Right hindlimb (tissue), 1 donor: Measurements from ENCODE around the gene MSI2.

Source experiments
- DNase-seq: peaks from one replicate; pipeline ENCODE4 v3.0.0-alpha.2; 2018

MSI2 gene

DNA sequence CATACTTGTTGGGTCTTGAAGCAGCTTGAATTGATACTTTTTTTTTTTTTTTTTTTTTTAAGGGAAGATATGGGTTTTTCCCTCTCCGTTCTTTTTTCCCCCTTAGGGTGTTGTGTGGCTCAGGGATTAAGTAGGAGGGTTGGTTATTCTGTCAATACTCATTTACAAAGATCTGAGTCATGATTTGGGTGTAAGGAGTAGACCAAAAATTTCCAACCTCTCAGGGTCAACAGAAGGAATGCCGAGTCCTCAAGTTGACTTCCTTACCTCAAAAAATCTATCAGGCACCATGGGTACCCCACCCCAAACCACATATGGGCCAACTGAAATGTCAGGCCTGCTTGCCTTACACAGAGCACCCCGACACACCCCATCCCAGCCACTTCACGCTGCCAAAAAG is 258.3 kb downstream of the MSI2 start:
- DNase-seq: no peak

- DNase-seq: no peak
Observed at GRCh38 chr17:57515662-57516211, 259.4 kb downstream of the MSI2 start.

DNA sequence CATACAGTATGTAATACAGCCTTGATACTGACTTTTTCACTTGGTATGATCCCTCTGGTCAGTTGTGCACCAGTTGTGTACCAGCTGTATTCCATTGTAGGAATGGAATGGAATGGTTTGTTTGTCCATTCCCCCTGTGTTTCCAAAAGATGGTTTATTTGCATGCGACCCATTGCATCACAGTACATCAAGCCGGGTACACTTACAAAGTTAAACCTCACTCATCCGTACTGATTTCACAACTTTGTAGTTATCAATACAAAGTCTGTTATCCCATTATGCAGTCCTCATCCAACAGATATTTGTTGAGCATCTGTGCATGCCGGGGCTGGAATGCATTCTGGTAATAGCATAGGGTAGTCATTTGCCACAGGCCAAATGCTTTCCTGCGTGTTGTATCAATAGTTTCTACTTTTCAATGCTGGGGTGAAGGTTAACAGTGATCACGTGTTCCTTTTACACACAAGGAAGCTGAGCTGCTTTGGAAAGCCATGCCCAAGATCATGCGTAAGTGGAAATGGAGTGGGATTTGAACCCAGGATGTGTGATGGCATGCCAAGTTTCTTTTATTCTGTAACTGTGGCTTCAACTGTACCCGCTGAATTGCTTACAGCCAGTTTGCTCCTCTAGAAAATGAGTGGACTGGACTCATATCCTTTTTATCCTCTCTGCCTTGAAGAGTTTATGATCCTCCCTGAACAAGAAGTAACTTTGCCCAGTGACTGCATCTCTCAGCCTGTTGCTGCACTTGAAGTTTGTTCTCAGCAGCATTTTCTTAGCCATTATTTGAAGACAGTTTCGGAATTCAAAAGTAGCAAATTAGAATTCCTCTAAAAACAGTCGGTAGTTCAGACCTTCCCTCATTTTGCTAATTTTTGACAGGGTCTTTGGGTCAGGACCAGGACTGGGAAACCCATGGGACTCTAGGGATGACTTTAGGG is 260.2 kb downstream of the MSI2 start:
- no peak for DNase-seq

DNA sequence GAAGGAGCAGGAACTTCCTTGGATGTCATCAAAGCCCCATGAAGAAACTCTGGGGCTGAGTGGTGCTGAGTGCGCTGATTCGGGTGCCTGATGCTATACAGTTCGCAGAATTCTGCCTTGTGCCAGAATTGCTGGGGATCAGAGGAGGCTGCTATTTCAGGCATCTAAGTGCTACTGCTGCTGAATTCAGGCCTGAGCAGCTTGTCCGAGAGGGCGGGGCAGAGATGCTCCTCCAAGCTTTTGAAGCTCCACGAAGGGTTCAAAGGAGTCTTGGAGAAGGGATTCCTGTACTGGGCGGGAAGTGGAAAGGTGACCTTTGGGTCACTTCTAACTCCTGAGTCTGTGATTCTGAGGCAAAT is 260.9 kb downstream of the MSI2 start:
- DNase-seq: no peak

DNA sequence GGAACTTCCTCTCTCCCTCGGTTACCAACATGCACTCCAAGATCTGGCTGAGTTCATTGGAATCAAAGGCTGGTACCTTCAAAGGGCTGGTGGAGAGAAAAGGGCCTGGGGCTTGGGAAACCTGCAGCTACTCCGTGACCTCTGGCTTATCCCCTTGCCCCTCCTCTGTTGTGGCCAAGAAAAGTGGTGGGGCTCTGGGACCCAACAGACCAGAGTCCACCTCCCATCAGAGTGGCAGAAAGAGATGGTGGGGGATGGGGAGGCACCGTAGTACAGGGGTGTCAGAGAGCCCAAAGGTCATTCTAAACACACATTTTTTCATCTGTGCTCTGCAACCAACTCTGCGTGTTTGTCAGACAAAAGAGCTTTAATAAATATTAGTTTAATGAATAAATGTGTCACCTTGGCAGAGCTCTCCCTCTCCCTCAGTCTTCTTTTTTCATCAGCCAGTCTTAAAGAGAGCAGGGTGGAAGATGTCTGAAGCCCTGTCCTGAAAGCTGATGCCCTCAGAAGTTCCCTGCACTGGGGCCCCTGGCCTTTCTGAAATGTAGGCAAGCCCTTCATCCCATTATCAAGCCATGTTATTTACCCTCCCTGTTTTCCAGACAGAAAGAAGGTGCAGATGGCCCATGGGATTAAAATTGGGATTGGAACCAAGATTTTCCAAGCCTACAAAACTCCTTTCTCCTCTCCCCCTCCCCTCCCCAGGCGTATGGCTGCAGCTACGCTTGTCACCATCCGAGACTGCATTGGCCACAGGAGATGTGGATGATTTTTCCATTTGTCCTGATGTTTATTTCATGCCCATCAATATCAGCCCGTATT is 261.5 kb downstream of the MSI2 start:
- DNase-seq: no peak

DNA sequence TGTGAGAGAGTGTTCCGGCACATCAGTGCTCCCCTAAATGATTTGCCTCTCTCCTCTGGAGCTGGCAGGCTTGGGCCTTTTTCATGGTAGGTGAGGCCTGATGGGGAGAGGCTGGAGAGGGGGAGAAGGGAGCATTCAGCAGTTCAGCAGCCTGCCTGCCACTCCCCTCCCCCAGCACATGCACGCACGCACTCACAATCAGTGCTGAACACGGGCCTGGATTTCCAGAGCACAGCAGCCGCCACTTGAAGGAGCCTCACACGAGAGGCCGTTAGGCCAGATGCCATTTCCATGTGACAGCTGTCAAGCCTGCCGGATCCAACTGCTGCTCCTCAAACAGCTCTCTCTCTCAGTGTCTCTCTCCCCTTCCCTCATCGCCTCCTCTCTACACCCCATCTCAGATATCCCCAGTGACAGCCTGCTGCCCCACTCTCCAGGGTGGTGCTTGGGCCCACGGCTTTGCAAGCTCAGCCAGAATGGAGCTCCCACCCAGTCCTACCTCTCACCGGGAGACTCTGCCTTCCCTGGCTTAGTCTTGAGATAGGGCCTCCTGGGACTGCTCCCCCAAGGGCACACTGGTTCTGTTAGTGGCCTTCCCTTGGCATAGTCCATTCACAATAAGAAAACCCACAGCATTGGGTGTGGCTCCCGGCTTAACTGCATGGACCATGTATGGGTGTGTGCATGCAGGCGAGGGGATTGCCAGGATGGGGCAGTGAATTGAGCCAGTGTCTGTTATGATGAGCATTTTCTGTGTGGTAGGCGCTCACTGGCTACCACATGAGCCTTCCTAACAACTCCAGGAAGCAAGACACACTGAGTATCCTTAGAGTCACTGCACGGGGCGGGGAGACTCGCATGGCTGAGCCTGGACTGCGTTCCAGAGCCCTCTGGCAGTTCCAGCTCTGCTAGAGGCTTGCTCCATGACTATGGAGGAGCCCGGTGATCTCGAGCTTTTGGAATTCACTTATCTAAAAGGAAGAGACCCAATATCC is 262.6 kb downstream of the MSI2 start:
- peak; percentile 77 for DNase-seq

GRCh38 chr17:57519800-57520199 is 263.5 kb downstream of the MSI2 start:
- DNase-seq: no peak

DNA sequence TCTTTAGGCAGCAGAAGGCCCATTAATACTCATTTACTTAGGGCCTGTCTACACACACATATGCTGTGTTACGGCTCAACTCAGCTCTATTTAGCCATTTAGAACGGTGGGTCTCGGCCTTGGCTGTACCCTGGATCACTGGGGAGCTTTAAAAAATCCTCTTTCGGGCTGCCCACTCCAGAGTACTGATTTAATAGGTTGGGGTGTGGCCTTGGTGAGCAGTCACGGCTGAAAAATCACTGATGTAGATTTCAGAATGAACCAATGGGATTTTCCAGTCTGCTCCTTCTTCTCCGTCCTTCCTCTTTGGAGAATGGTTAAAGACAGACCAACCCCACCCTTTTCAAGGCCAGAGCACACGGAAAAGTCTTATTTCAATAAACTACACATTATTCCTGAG is 265.3 kb downstream of the MSI2 start:
- no peak for DNase-seq

GRCh38 chr17:57522042-57523005 is 266.0 kb downstream of the MSI2 start:
- DNase-seq: no peak

- DNase-seq: no peak
Observed at GRCh38 chr17:57523926-57524632, 267.8 kb downstream of the MSI2 start.

DNA sequence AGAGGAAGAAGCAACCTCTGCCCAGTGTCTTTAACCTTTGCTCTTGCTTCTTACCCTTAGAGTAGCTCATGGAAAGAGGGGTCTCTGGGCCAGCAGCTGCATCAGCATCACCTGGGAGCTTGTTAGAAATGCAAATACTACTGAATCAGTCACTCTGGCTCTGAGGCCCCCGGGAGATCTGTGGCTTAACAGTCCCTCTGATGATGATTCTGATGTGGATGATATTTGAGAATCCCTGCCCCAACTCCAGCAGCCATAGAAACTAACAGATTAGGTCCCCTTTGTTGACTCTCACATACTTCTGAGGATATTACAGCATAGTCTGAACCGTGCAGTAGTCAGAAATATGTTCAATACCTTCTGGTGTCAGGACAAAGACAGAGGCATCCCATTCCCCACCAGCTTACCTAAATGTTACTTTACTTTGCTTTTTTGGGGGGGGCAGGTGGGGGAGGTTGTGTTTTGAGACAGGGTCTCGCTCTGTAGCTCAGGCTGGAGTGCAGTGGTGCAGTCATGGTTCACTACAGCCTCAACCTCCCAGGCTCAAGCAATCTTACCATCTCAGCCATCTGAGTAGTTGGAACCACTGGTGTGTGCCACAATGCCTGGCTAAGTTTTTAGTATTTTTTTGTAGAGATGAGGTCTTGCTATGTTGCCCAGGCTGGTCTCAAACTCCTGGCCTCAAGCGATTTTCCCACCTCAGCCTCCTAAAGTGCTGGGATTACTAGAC is 268.7 kb downstream of the MSI2 start:
- DNase-seq: no peak

DNA sequence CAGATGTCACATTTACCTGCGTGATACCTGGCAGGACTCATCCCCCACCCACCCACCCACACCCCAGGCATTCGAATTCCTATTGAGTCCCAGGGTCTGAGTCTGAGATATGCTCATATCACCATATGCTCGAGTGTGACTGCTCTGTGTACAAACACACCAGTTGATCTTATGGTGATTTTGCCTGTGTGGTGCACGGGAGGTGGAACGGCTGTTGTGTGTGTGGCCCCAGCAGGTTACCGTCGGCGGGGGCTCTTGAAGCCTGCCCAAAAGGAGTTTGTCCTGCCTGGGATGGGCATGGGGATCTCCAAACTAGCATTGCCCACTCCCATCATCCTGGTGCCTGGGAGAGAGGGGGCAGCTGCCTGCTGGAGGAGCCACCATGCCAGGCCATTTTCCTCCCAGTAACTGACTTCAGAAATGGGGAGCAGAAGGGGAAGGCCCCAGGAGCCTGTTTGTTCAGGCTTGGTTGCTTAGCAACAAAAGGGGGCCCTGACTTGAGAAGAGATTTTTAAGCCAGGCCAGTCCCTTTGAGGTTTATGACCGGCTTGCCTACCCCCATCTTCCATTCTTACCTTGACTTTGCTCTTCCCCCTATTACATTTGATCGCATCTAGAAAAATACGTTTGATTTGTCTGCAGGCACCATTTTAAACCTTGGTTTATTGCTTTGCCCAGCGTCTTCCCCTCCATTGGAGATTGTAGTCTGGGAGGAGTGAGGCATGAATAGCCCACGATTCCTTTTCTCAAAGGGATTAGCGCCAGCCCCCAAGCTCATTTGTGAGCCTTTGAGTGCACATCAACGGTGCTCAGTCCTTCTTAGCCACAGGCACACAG is 271.1 kb downstream of the MSI2 start:
- no peak for DNase-seq

GRCh38 chr17:57528058-57528451 is 271.7 kb downstream of the MSI2 start:
- DNase-seq: no peak

- DNase-seq: no peak
Observed at GRCh38 chr17:57530026-57530425, 273.7 kb downstream of the MSI2 start.

DNA sequence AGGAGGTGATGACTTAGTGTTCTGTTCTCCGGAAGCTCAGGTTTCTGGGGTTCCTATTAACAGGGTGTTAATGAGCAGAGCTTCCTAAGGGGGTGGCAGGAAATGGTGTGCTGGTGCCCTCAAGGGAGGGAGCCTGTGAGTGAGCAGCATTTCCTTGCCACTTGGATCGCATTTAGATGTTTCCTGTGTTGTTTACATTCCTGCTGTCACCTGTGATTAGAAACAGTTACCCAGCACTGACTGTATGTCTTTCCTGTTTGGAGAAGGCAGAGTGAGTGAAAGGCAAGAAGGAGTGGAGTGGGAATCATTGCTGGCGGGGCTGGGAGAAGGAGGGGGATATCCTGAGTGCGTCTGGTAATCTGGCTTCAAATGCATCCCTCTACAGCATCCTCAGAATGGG is 274.2 kb downstream of the MSI2 start:
- no peak for DNase-seq

DNA sequence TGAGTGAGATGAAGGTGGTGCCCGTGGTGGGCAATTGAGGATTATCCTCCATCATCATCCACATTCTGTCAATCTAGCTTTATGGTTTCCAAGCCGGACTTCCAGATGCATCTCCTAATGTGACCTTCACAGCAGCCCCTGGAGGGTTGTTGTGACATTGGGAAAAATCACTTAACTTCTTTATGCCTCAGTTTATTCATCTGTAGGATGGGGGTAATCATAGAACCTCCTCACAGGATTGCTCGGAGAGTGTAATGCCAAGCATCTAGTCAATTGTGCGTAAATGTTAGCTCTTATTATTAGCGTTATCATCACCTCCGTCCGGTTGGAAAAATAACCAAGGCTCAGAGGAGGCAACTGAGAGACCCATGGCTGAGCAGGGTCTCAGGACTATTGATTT is 274.8 kb downstream of the MSI2 start:
- DNase-seq: no peak

DNA sequence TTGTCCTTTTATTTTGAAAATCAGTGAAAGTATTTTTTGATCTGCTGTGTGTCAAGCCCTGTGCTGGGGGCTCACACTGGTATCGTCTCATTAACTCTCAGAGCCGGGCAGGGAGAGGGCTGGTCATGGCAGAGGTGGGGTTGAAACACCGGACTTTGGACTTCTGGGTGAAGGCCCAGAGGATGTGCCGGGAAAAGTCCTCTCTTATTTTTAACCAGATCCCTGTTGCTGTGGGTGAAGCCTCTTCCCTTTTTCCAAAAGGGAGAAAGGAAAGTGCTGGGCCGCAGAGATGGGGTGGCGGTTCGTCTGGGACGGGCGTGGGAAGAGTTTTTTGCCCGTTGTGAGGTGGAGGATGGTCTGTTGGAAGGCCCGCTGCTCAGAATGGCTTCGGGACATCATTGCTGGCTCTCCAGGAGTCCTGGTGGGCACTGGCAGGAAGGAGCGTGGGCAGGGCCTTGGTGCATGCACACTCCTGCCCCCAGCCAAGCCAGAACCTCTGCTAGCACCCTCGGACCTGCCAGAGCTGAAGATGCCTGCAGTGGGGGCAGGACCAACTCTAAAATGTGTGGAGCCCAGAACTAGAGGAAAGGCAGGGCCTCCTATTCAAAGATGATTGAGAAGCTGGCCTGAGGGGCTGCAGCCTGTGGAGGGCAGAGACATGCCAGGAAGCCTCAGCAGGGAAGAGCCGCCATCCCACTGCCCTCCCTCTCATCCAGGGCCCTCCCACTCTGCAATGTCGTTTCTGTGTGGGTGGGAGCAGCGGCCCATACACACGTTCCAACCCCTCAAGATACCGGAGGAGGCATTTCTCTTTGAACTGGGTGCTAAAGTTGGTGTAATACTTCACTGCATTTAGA is 275.6 kb downstream of the MSI2 start:
- no peak for DNase-seq

DNA sequence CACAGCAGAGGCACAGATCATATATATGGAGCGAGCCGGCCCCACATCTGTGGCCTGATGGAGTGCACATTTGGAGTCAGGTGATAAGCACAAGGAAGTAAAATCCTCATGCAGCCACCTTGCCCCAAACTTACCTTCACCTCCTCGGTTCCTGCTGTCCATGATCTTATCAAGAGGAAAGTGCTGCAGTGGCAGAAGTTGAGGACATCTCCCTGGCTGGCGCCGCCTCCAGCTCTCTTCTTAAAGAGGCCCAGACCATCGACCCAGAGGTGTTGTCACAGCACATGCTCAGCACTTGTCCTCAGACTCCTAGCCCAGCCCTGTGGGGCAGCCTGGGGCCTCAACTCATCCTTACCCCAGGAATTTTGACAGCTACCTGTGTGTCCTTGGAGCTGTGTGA is 276.2 kb downstream of the MSI2 start:
- no peak for DNase-seq
